ENCODE results near the gene PLD1. TPM values are rescaled to one million over a fixed set of nuclear protein-coding genes. Genes with fewer than 3 reads are reported as not detected.

Gene PLD1
- total RNA-seq, 2 experiments from 2014 or later, result 0.22 to 1.0 TPM

- DNase-seq (no peak), ATAC-seq (ENCODE audit: poor library complexity) (no peak)
- no peak overlapping the region for H3K4me3 ChIP-seq (ENCODE audit: low read length)
- no peaks in the 10 kb centered on the region for H3K36me3 Mint-ChIP-seq (ENCODE audit: low read depth)
- H3K4me3 Mint-ChIP-seq, result no peak overlapping the region
- H3K9me3 ChIP-seq (ENCODE audit: control insufficient read depth in 1 of 2, insufficient read depth in 1 of 2, low read length in 2 of 2), result peaks cover 0 to 3% of the 10 kb centered on the region in 2 experiments
- ChIA-PET CTCF (no interaction called here), POLR2A (no interaction called here)
- H3K27me3 Mint-ChIP-seq, result no peaks in the 10 kb centered on the region
- no peaks in the 10 kb centered on the region for H3K9me3 Mint-ChIP-seq
- H3K36me3 ChIP-seq (ENCODE audit: insufficient read depth, low read length), result no peaks in the 10 kb centered on the region
- no peak for TF ChIP-seq CTCF (IDR thresholded peaks at IDR 0.05)
- no peak overlapping the region for H3K27ac ChIP-seq (ENCODE audit: low read depth in 1 of 2, low read length in 2 of 2)
- intact Hi-C loops (cut with DNase I, micrococcal nuclease), result no loop called here
- H3K27me3 ChIP-seq (ENCODE audit: control insufficient read depth in 1 of 2, insufficient read depth in 2 of 2, low read length in 2 of 2), result no peaks in the 10 kb centered on the region
- no peak overlapping the region for H3K27ac Mint-ChIP-seq
- no peaks in the 10 kb centered on the region for H3K4me1 Mint-ChIP-seq (ENCODE audit: low read depth)
- no peaks in the 10 kb centered on the region for H3K4me1 ChIP-seq (ENCODE audit: insufficient read depth, low read length)
These were observed 156.6 kb downstream of the PLD1 start for GRCh38 chr3:171653701-171654100.

- Mint-ChIP-seq H3K36me3 (ENCODE audit: low read depth) (no peaks in the 10 kb centered on the region), H3K4me1 (ENCODE audit: low read depth) (no peaks in the 10 kb centered on the region), H3K27ac (no peak overlapping the region), H3K4me3 (no peak overlapping the region), H3K9me3 (no peaks in the 10 kb centered on the region), H3K27me3 (no peaks in the 10 kb centered on the region)
- no peak for DNase-seq
- H3K27me3 ChIP-seq (ENCODE audit: control insufficient read depth in 1 of 2, insufficient read depth in 2 of 2, low read length in 2 of 2), result no peaks in the 10 kb centered on the region
- no peak for ATAC-seq (ENCODE audit: poor library complexity)
- intact Hi-C loops (cut with DNase I, micrococcal nuclease), result no loop called here
- no peaks in the 10 kb centered on the region for H3K36me3 ChIP-seq (ENCODE audit: insufficient read depth, low read length)
- ChIA-PET POLR2A (no interaction called here), CTCF (no interaction called here)
- H3K27ac ChIP-seq (ENCODE audit: low read depth in 1 of 2, low read length in 2 of 2), result no peak overlapping the region
- H3K9me3 ChIP-seq (ENCODE audit: control insufficient read depth in 1 of 2, insufficient read depth in 1 of 2, low read length in 2 of 2), result peaks cover 0 to 3% of the 10 kb centered on the region in 2 experiments
- no peak overlapping the region for H3K4me3 ChIP-seq (ENCODE audit: low read length)
- TF ChIP-seq CTCF (IDR thresholded peaks at IDR 0.05), result no peak
- H3K4me1 ChIP-seq (ENCODE audit: insufficient read depth, low read length), result no peaks in the 10 kb centered on the region
These were observed 157.4 kb downstream of the PLD1 start for GRCh38 chr3:171652932-171653331.

GRCh38 chr3:171649911-171650592 is 160.2 kb downstream of the PLD1 start:
- Histone ChIP-seq H3K4me1 (ENCODE audit: insufficient read depth, low read length) (no peaks in the 10 kb centered on the region), H3K27ac (ENCODE audit: low read depth in 1 of 2, low read length in 2 of 2) (no peak overlapping the region), H3K27me3 (ENCODE audit: control insufficient read depth in 1 of 2, insufficient read depth in 2 of 2, low read length in 2 of 2) (no peaks in the 10 kb centered on the region), H3K9me3 (ENCODE audit: control insufficient read depth in 1 of 2, insufficient read depth in 1 of 2, low read length in 2 of 2) (peaks cover 0 to 3% of the 10 kb centered on the region in 2 experiments), H3K4me3 (ENCODE audit: low read length) (no peak overlapping the region), H3K36me3 (ENCODE audit: insufficient read depth, low read length) (no peaks in the 10 kb centered on the region)
- DNase-seq, result no peak
- intact Hi-C loops (cut with DNase I, micrococcal nuclease), result no loop called here
- Mint-ChIP-seq H3K4me1 (ENCODE audit: low read depth) (no peaks in the 10 kb centered on the region), H3K27me3 (no peaks in the 10 kb centered on the region), H3K27ac (no peak overlapping the region), H3K4me3 (no peak overlapping the region), H3K36me3 (ENCODE audit: low read depth) (no peaks in the 10 kb centered on the region), H3K9me3 (no peaks in the 10 kb centered on the region)
- no peak for TF ChIP-seq CTCF (IDR thresholded peaks at IDR 0.05)
- CTCF ChIA-PET, result no interaction called here
- no peak for ATAC-seq (ENCODE audit: poor library complexity)
- POLR2A ChIA-PET, result no interaction called here

Measured in CD4-positive, alpha-beta T cell (primary cell).